ENCODE data around the gene SLC2A4. TPM values are rescaled to one million over a fixed set of nuclear protein-coding genes. Genes with fewer than 3 reads are reported as not detected.

Gene SLC2A4
- total and polyA plus RNA-seq, 2 of the 4 experiments (the other 2 are of a cell fraction) = 0.07 TPM; not detected in 1

DNA sequence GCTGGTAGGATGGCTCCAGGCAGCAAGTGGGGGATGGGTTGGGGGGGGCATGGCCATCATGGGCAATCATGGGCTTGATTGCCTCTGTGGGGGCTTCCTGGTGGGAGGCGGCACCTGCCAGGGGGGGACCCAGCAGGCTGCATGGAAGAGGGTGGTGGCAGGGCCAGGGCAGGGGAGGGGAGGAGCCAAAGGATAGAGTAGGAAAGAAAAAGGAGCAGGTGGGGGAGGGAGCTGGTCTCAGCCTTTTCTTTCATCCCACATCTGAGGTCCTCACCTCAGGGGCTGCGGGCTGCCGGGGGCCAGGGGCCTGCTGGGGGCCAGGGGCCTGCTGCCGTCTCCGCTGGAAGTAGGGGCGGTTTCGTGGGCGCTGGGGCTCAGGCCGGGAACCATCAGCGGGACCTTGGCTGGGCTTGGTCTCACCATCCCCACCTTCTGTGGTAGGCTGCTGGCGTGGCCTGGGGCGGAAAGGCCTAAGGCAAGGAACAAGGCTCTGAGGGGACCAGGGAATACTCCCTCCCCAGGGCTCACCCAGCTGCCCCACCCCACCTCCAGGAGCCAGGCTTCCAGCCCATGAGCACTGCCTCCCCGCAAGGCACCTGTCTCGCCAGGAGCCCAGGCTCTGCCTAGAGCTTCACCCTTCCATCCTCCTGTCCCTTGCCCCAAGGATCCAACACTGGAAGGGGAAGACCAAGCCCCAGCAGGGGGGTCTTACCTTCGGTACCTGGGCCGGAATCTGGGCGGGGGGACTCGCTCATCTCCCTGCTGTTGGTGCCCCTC is 7.9 kb downstream of the SLC2A4 start:
- no peak overlapping the region for H2AK5ac ChIP-seq (ENCODE audit: low read depth, low read length)
- no peak overlapping the region for H3K9ac ChIP-seq (ENCODE audit: low read depth, low read length)
- H2BK120ac ChIP-seq (ENCODE audit: low read depth, low read length) = no peak overlapping the region
- H2BK5ac ChIP-seq (ENCODE audit: low read depth, low read length, poor library complexity, severe bottlenecking) = no peak overlapping the region
- H2AK9ac ChIP-seq (replicated peaks; ENCODE audit: low read depth, low read length, poor library complexity) = no peak overlapping the region
- no peak overlapping the region for H2BK20ac ChIP-seq (ENCODE audit: low read depth, low read length)
- dilution Hi-C loops (cut with HindIII; ENCODE audit: low sequenced_read_pairs, unreplicated experiment) (no loop called here), in situ Hi-C loops (cut with MboI; ENCODE audit: low sequenced_read_pairs) (no loop called here), intact Hi-C loops (cut with micrococcal nuclease) (no loop called here)
- no peak overlapping the region for H3K4me3 ChIP-seq (ENCODE audit: insufficient read depth, low read depth, low read length)
- no peaks in the 10 kb centered on the region for H3K4me1 ChIP-seq (ENCODE audit: control insufficient read depth, insufficient read depth, low read length)
- H2BK15ac ChIP-seq (ENCODE audit: low read depth, low read length) = no peak overlapping the region
- BruUV-seq (replicated peaks) = no TSS peak
- H3K36me3 ChIP-seq (ENCODE audit: control insufficient read depth, insufficient read depth, low read length) = no peaks in the 10 kb centered on the region
- ATAC-seq (ENCODE audit: low read depth) (no peak), DNase-seq (no peak)
- H4K91ac ChIP-seq (ENCODE audit: insufficient read depth, low read depth, low read length) = no peak overlapping the region
- TF ChIP-seq BHLHE40 (IDR thresholded peaks at IDR 0.05; ENCODE audit: low read depth, low read length) = no peak
- no peak for TF ChIP-seq RCOR1 (IDR thresholded peaks at IDR 0.05; ENCODE audit: insufficient replicate concordance, low read length)
- TF ChIP-seq MXI1 (IDR thresholded peaks at IDR 0.05; ENCODE audit: borderline replicate concordance, low read depth, low read length) = no peak
- no peak for TF ChIP-seq CEBPB (IDR thresholded peaks at IDR 0.05; ENCODE audit: low read depth, low read length)
- TF ChIP-seq POLR2A (IDR thresholded peaks at IDR 0.05; ENCODE audit: low read depth, low read length) = no peak
- no peak for TF ChIP-seq CHD1 (IDR thresholded peaks at IDR 0.05; ENCODE audit: low read depth, low read length)
- TF ChIP-seq, protein P1, sequence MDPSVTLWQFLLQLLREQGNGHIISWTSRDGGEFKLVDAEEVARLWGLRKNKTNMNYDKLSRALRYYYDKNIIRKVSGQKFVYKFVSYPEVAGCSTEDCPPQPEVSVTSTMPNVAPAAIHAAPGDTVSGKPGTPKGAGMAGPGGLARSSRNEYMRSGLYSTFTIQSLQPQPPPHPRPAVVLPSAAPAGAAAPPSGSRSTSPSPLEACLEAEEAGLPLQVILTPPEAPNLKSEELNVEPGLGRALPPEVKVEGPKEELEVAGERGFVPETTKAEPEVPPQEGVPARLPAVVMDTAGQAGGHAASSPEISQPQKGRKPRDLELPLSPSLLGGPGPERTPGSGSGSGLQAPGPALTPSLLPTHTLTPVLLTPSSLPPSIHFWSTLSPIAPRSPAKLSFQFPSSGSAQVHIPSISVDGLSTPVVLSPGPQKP (IDR thresholded peaks at IDR 0.05; ENCODE audit: borderline replicate concordance, low read depth, low read length) = no peak
- no peak for TF ChIP-seq MAZ (IDR thresholded peaks at IDR 0.05; ENCODE audit: borderline replicate concordance, low read depth, low read length)
- TF ChIP-seq, protein P2, sequence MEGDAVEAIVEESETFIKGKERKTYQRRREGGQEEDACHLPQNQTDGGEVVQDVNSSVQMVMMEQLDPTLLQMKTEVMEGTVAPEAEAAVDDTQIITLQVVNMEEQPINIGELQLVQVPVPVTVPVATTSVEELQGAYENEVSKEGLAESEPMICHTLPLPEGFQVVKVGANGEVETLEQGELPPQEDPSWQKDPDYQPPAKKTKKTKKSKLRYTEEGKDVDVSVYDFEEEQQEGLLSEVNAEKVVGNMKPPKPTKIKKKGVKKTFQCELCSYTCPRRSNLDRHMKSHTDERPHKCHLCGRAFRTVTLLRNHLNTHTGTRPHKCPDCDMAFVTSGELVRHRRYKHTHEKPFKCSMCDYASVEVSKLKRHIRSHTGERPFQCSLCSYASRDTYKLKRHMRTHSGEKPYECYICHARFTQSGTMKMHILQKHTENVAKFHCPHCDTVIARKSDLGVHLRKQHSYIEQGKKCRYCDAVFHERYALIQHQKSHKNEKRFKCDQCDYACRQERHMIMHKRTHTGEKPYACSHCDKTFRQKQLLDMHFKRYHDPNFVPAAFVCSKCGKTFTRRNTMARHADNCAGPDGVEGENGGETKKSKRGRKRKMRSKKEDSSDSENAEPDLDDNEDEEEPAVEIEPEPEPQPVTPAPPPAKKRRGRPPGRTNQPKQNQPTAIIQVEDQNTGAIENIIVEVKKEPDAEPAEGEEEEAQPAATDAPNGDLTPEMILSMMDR (conservative IDR thresholded peaks at IDR 0.05; ENCODE audit: low read depth, low read length) = no peak
- WGBS, 2 experiments (ENCODE audit: extremely low coverage in 2 of 2, insufficient read length in 1 of 2) = 80% methylated on average over 1 of the region's 18 CpGs; no CpG with 5 or more reads in 1 of the 2 experiments
- H3K23ac ChIP-seq (ENCODE audit: low read depth, low read length) = no peak overlapping the region
- no peaks in the 10 kb centered on the region for H3K9me1 ChIP-seq (ENCODE audit: insufficient read depth, low read length)
- no peak overlapping the region for H4K8ac ChIP-seq (ENCODE audit: low read depth in 2 of 2, low read length in 2 of 2)
- H2AFZ ChIP-seq (replicated peaks; ENCODE audit: low read length, poor library complexity) = no peak overlapping the region
- no peak overlapping the region for H3K4me2 ChIP-seq (ENCODE audit: low read depth, low read length)
- CTCF ChIA-PET = no interaction called here
- H3K18ac ChIP-seq (ENCODE audit: low read depth, low read length) = no peak overlapping the region
- H3K56ac ChIP-seq (ENCODE audit: extremely low read depth, insufficient read depth, low read length) = no peak overlapping the region
- peaks cover 76% of the 10 kb centered on the region for H3K27me3 ChIP-seq (ENCODE audit: control insufficient read depth, insufficient read depth, low read length)
- no peak overlapping the region for H3K27ac ChIP-seq (ENCODE audit: insufficient read depth, low read length)
- H4K20me1 ChIP-seq (ENCODE audit: insufficient read depth, low read length) = 0 out of 2 replicates have a peak, but pooled peaks cover 3% of the 10 kb centered on the region
- H3K4ac ChIP-seq (ENCODE audit: low read depth, low read length) = no peak overlapping the region
- no peaks in the 10 kb centered on the region for H3K79me1 ChIP-seq (ENCODE audit: low read depth in 1 of 2, low read length in 2 of 2)
- H4K5ac ChIP-seq (ENCODE audit: low read depth, low read length) = no peak overlapping the region
- no peak overlapping the region for H3K14ac ChIP-seq (replicated peaks; ENCODE audit: low read depth, low read length)
- POLR2A ChIA-PET (ENCODE audit: unreplicated experiment) = no interaction called here
- no peaks in the 10 kb centered on the region; the same call in 1 of the 2 replicates for H3K9me3 ChIP-seq (ENCODE audit: control insufficient read depth, insufficient read depth, low read length)

Measured in IMR-90 (cell line).